ENCODE results near the gene MARCHF6.
"Not testable (repeated sequence)": the region's sequence is repeated elsewhere in the genome, so short reads cannot be mapped to it uniquely, and the experiment has no call there.

Gene MARCHF6, protein sequence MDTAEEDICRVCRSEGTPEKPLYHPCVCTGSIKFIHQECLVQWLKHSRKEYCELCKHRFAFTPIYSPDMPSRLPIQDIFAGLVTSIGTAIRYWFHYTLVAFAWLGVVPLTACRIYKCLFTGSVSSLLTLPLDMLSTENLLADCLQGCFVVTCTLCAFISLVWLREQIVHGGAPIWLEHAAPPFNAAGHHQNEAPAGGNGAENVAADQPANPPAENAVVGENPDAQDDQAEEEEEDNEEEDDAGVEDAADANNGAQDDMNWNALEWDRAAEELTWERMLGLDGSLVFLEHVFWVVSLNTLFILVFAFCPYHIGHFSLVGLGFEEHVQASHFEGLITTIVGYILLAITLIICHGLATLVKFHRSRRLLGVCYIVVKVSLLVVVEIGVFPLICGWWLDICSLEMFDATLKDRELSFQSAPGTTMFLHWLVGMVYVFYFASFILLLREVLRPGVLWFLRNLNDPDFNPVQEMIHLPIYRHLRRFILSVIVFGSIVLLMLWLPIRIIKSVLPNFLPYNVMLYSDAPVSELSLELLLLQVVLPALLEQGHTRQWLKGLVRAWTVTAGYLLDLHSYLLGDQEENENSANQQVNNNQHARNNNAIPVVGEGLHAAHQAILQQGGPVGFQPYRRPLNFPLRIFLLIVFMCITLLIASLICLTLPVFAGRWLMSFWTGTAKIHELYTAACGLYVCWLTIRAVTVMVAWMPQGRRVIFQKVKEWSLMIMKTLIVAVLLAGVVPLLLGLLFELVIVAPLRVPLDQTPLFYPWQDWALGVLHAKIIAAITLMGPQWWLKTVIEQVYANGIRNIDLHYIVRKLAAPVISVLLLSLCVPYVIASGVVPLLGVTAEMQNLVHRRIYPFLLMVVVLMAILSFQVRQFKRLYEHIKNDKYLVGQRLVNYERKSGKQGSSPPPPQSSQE

DNA sequence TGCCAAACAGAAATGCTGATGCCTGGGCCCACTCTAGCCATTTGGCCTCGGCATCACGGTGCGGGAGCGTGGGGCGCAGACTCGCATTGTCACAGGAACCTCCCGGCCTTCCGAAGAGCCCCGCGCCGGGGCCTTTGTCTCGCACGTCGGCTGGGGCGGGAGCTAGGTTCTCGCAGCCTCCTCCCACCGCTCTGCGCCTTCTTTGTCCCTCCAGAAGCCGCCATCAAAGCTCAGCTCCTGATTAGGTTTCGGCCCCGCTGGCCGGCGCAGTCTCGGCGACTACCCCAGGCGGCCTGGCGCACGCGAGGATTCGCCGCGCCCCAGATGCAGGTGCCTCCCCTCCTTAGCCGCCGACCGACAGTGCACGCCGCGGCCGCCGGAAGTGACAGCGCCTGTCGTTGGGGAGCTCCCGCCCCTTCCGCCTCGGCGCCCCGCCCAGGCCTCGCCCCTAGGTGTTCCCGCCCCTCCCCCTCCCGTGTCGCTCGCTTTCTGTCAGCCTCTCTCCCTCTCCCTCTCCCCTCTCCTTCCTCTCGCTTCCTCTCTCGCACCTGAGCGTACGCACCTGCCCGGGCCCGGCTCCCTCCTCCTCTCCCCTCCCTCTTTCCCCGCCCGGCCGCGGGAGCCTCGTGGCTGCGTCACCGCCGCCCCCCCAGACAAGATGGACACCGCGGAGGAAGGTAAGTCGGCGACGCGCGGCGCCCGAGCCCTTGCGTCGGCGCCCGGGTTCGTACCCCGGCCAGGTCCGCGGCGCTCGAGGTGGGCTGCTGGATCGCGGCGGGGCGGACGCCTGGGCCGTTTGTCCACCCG, at the start of gene MARCHF6:
Gene MARCHF6, plus strand, starts transcription at position 455 of the 807 bp plus-strand sequence. Its CDS starts 204 bp downstream, at position 659.
- DNase-seq, result peak; percentile 93

- no peak for DNase-seq
Observed at GRCh38 chr5:10303699-10304170, 49.8 kb upstream of the MARCHF6 start.

- DNase-seq, result no peak
Observed at GRCh38 chr5:10304932-10305331, 48.6 kb upstream of the MARCHF6 start.

GRCh38 chr5:10306114-10306513, 47.4 kb upstream of the MARCHF6 start:
- no peak for DNase-seq

- no peak for DNase-seq
Observed at GRCh38 chr5:10306806-10307205, 46.7 kb upstream of the MARCHF6 start.

- no peak for DNase-seq
Observed at GRCh38 chr5:10307206-10308148, 46.0 kb upstream of the MARCHF6 start, which contains the start of gene CMBL. CMBL (minus strand) TSS chr5:10307902; CDS start chr5:10290762, 17,140 bp downstream.

- DNase-seq, result no peak
Observed at GRCh38 chr5:10308844-10309243, 44.7 kb upstream of the MARCHF6 start.

- no peak for DNase-seq
Observed at GRCh38 chr5:10310066-10310779, 43.3 kb upstream of the MARCHF6 start.

- DNase-seq, result not testable (repeated sequence)
Observed at GRCh38 chr5:10310835-10311570, 42.5 kb upstream of the MARCHF6 start.

DNA sequence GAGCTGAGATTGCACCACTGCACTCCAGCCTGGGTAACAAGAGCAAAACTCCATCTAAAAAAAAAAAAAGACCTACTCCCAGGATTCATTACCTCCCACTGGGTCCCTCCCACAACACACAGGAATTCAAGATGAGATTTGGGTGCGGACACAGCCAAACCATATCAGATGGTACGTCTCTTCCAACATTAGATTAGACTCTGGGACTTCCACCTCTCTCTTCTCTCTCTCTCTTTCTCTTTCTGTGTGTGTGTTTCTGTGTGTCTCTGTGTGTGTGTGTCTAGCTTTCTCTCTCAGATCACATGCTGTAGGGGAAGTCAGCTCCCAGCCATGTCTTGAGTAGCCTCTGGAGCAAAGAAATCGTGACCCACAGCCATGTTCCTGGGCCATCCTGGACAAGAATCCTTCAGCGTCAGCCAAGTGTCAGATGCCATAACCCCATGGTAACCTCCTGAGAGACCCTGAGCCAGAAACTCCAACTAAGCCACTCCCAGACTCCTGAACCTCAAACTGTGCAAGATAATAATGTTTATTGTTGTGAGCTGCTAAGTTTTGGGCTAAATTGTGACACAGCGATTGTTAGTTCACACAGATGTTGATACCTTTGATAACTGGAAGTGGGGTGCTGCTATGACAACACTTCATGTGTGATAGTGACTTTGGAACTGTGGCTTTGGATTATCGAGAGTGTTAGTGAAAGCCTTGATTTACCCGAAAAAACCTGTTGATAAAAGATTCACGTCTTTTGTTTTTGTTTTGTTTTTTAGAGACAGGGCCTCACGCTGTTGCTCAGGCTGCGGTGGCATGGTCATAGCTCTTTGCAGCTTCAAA, 41.7 kb upstream of the MARCHF6 start:
- DNase-seq, result no peak

DNA sequence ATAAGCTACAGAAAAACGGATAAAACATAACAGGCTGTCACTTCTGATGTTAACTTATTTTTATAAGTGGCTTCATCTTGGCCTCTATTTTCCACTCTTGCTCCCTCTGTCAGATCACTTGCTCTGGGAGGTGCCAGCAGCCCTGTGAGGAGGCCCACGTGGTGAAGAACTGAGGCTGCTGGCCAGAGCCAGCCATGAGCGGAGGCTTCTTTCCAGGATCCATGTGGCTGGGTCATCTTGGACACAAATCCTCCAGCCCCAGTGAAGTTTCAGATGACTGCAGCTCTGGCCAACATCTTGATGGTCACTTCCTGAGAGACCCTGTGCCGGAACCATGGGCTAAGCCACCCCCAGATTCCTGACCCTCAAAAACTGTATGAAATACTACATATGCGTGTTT, 38.3 kb upstream of the MARCHF6 start:
- no peak for DNase-seq

GRCh38 chr5:10315824-10316509, 37.5 kb upstream of the MARCHF6 start:
- no peak for DNase-seq

DNA sequence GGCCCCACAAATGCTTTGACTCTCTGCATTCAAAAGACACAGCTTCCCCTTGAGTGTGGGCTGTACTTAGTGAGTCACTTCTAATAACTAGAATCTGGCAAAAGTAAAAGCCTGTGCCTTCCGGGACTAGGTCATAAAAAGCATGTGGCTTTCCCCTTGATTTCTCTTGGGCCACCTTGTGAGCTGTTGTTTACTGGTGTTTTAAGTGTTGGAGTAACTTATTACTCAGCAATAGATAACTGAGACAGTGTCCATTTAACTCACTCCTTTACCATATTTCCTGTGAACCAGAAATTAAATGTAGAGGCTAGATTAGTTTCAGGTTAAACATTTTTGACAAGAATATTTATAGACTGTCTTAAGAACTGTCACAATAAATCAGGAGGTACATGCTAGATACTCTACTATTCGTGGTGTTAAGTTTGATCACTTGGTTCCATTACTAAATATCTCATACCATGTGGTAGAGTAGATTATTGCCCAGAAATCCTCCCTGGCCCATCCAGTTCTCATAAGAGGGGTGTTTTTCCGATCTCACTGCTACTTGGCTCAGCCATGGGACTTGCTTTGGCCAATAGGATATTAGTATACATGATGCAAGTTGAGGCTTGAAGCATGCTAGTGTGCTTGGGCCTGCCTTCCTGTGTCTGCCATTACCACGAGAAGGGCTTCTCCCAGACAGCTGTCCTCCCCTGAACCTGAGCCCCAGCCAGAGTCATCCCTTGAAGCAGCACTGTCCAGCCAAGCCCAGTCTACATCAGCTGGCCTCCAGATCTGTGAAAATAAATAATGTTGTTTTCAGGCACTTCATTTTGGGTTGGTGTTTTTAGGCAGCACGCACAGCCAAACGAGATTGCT, 35.4 kb upstream of the MARCHF6 start:
- DNase-seq, result no peak

- DNase-seq, result no peak
Observed at GRCh38 chr5:10319202-10319851, 34.2 kb upstream of the MARCHF6 start.

- no peak for DNase-seq
Observed at GRCh38 chr5:10320793-10321192, 32.7 kb upstream of the MARCHF6 start.

DNA sequence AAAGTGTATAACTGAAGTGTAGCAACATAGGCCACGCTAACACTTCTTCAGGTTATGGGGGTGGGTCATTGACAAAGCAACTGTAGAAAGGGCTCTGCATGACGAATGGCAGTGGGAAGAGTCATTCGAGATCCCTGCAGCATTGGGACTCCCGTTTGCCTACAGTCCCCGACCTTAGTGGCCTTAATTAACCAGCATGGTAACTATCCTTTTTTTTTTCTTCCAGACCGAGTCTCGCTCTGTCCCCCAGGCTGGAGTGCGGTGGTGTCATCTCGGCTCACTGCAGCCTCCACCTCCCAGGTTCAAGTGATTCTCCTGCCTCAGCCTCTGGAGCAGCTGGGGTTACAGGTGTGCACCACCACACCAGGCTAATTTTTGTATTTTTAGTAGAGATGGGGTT, 31.6 kb upstream of the MARCHF6 start:
- DNase-seq, result no peak
